Muscle layer of duodenum (tissue), 2 donors: ENCODE results near the gene TMEM53.

Experiments used
- H3K27ac ChIP-seq: one replicate; pipeline ENCODE4 v1.7.0; 2013; ENCODE audit warnings: mild to moderate bottlenecking, low read length
- H3K27me3 ChIP-seq: one replicate; pipeline ENCODE4 v1.7.0; 2013; ENCODE audit warnings: low read depth, mild to moderate bottlenecking, control low read depth, low read length
- H3K36me3 ChIP-seq, 2 donors: one replicate each; pipeline ENCODE4 v1.7.0; 2013; ENCODE audit warnings: low read length in 2 of 2, control low read depth in 1 of 2, mild to moderate bottlenecking in 1 of 2; ENCODE audit not compliant: insufficient read depth in 2 of 2, control insufficient read depth in 1 of 2
- H3K4me1 ChIP-seq, 2 donors: one replicate each; pipeline ENCODE4 v1.7.0; 2013; ENCODE audit warnings: low read length in 2 of 2, mild to moderate bottlenecking in 2 of 2, control low read depth in 1 of 2, moderate library complexity in 1 of 2; ENCODE audit not compliant: insufficient read depth in 2 of 2, control insufficient read depth in 1 of 2
- H3K4me3 ChIP-seq, 2 donors: one replicate each; pipeline ENCODE4 v1.7.0; 2013; ENCODE audit warnings: low read length in 2 of 2, low read depth in 1 of 2, mild to moderate bottlenecking in 1 of 2
- H3K9me3 ChIP-seq, 2 donors: one replicate each; pipeline ENCODE4 v1.7.0; 2013; ENCODE audit warnings: low read length in 2 of 2, control low read depth in 1 of 2, mild to moderate bottlenecking in 1 of 2; ENCODE audit not compliant: control insufficient read depth in 1 of 2
- donor health status: healthy.

The TMEM53 gene

GRCh38 chr1:44681905-44682882 is 7.9 kb upstream of the TMEM53 start:
- no peak overlapping the region for H3K4me3 ChIP-seq
- no peaks in the 10 kb centered on the region for H3K4me1 ChIP-seq
- H3K9me3 ChIP-seq, result no peaks in the 10 kb centered on the region
- H3K27ac ChIP-seq, result no peak overlapping the region
- H3K27me3 ChIP-seq, result no peaks in the 10 kb centered on the region
- no peaks in the 10 kb centered on the region for H3K36me3 ChIP-seq

DNA sequence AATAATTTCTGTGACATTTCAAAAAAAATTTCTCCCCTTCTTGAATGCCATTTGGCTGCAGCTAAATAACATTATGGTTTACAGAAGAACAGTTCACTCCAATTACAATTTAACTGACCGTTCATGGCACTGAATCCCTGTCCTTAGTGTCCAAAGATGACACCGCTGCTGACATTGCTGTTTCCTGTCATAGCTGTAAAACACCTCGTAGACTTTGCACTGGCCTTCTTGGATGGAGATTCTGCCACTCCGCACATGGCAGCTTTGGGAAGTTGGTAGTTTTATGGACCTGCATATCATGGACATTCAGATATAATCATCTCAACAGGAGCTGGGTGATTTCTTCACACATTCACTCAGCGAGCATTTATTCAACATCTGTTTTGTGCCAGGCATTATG is 5.2 kb upstream of the TMEM53 start:
- Histone ChIP-seq H3K9me3 (no peaks in the 10 kb centered on the region), H3K4me3 (no peak overlapping the region), H3K4me1 (peaks cover 11 to 18% of the 10 kb centered on the region in 2 donors), H3K27ac (no peak overlapping the region), H3K27me3 (no peaks in the 10 kb centered on the region), H3K36me3 (no peaks in the 10 kb centered on the region)

GRCh38 chr1:44678626-44679025 is 4.3 kb upstream of the TMEM53 start:
- no peak overlapping the region for H3K27ac ChIP-seq
- H3K4me3 ChIP-seq, result no peak overlapping the region
- no peaks in the 10 kb centered on the region for H3K9me3 ChIP-seq
- peaks cover 12 to 18% of the 10 kb centered on the region in 2 donors for H3K4me1 ChIP-seq
- no peaks in the 10 kb centered on the region for H3K36me3 ChIP-seq
- no peaks in the 10 kb centered on the region for H3K27me3 ChIP-seq

DNA sequence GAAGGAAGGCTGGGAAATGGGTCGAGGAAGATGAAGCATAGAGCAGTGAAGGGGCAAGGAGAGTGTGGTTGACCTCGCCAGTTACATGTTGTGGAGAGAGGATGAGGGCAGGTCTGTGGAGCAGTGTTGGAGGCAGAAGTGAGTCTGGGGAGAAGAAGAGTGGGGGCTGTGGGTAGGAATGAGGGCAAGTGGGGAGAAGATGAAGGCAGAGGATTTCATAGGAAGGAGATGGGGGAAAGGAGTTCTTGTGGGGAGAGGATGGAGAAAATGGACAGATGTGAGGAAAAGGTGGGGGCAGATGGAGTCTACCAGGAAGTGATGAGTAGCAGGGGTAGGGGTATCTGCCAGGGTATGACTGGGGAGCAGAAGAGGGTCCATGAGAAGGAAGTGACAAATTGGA is 3.8 kb upstream of the TMEM53 start:
- H3K9me3 ChIP-seq, result no peaks in the 10 kb centered on the region
- H3K4me3 ChIP-seq, result no peak overlapping the region
- no peaks in the 10 kb centered on the region for H3K36me3 ChIP-seq
- H3K4me1 ChIP-seq, result peaks cover 16 to 23% of the 10 kb centered on the region in 2 donors
- H3K27me3 ChIP-seq, result no peaks in the 10 kb centered on the region
- H3K27ac ChIP-seq, result no peak overlapping the region

- peak overlapping the region; percentile 87 for H3K27ac ChIP-seq
- peaks cover 16 to 30% of the 10 kb centered on the region in 2 donors for H3K4me1 ChIP-seq
- H3K9me3 ChIP-seq, result no peaks in the 10 kb centered on the region
These were observed 3.0 kb upstream of the TMEM53 start for GRCh38 chr1:44677201-44677766.

DNA sequence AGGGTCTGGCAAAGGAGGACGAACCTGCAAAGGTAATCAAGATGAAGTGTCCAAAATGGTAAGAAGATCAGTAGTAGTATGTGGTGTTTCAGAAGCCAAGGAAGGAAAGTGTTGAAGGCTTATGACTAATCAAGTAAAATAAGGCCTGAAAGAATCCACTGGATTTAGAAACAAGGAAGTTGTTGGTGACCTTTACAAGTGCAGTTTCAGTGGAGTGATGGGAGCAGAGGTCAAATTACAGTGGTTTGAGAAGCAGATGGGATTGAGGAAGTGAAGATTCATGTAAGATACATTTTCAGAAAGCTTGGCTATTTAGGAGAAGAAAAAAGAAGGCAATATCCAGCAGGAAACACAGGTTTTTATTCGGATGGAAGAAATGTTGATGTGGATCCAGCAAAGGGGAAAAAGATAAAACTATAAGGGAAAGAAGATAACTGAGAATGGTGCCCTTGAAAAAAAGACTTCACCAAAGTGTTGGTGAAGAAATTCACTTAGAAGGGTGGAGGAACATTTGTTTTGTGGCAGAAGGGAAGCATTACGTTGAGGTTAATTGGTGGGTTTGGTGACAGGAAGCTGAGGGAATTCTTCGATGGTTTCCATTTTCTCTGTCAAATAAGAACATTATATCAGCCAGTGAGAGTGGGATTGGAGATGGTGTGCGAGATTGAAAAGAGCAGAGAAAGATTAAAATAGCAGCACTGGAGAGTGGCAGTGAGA is 2.4 kb upstream of the TMEM53 start:
- H3K4me3 ChIP-seq, result no peak overlapping the region
- H3K27ac ChIP-seq, result peak overlapping the region; percentile 87
- no peaks in the 10 kb centered on the region for H3K9me3 ChIP-seq
- H3K27me3 ChIP-seq, result no peaks in the 10 kb centered on the region
- no peaks in the 10 kb centered on the region for H3K36me3 ChIP-seq
- peaks cover 16 to 30% of the 10 kb centered on the region in 2 donors for H3K4me1 ChIP-seq

More at GRCh38 chr1:44677201-44677766, 3.0 kb upstream of the TMEM53 start:
- H3K36me3 ChIP-seq, result no peaks in the 10 kb centered on the region
- no peaks in the 10 kb centered on the region for H3K27me3 ChIP-seq
- H3K4me3 ChIP-seq, result no peak overlapping the region

DNA sequence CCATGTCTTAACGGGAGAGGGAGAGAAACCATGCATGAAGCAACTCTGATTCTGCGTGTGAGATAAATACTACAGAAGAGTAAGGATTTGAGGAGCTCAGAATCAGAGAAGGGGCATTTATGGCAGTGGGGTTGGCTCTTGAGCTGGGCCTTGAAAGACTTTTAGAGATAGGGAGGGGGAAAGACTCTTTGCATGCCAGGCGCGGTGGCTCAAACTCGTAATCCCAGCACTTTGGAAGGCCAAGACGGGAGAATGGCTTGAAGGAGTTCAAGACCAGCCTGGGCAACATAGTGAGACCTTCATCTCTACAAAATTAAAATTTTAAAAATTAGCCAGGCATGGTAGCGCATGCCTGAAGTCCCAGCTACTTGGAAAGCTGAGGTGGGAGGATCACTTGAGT is 905 bp upstream of the TMEM53 start:
- H3K9me3 ChIP-seq, result no peaks in the 10 kb centered on the region
- H3K4me3 ChIP-seq, result peak overlapping the region; percentile 72 to 90
- peak overlapping the region; percentile 93 for H3K27ac ChIP-seq
- H3K27me3 ChIP-seq, result no peaks in the 10 kb centered on the region
- H3K36me3 ChIP-seq, result no peaks in the 10 kb centered on the region
- peaks cover 16 to 30% of the 10 kb centered on the region in 2 donors for H3K4me1 ChIP-seq

DNA sequence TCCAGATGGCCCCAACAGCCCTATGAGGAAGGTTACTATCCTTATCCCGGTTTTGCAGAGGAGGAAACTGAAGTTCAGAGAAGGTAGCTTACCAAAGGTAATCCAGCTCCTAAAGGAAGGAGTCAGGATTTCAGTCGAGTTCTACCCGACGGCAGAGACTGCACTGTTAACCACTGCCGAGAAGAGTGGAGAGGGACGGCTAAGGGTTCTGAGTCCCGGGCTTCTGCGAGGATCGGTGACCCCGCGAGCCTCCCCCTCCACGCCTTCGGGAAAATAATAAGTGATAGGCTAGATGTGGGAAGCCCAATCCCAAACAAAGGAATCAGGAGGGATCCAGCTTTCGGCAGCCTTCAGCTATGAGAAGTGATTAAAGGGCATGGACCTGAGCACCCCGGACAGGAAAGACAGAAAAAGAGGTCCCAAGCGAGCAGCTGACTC is 587 bp downstream of the TMEM53 start:
- Histone ChIP-seq H3K27me3 (no peaks in the 10 kb centered on the region), H3K4me3 (peak overlapping the region; percentile 72 to 90), H3K9me3 (no peaks in the 10 kb centered on the region), H3K4me1 (peaks cover 16 to 30% of the 10 kb centered on the region in 2 donors), H3K36me3 (no peaks in the 10 kb centered on the region), H3K27ac (peak overlapping the region; percentile 93)

- H3K27ac ChIP-seq, result peak overlapping the region; percentile 93
- H3K9me3 ChIP-seq, result no peaks in the 10 kb centered on the region
- peaks cover 16 to 30% of the 10 kb centered on the region in 2 donors for H3K4me1 ChIP-seq
- H3K4me3 ChIP-seq, result peak overlapping the region; percentile 72 to 90
- H3K27me3 ChIP-seq, result no peaks in the 10 kb centered on the region
- H3K36me3 ChIP-seq, result no peaks in the 10 kb centered on the region
These were observed 1.2 kb downstream of the TMEM53 start for GRCh38 chr1:44672961-44673674.

GRCh38 chr1:44672254-44672955 is 1.9 kb downstream of the TMEM53 start:
- Histone ChIP-seq H3K27me3 (no peaks in the 10 kb centered on the region), H3K4me3 (peak overlapping the region; percentile 39 to 72), H3K9me3 (no peaks in the 10 kb centered on the region), H3K36me3 (no peaks in the 10 kb centered on the region), H3K4me1 (peaks cover 16 to 30% of the 10 kb centered on the region in 2 donors), H3K27ac (no peak overlapping the region)
